OCI-LY7 (cell line): Measurements from ENCODE around the gene ATP6V0B. TPM values are rescaled to one million over a fixed set of nuclear protein-coding genes. Genes with fewer than 3 reads are reported as not detected.

Experiments
- BruUV-seq: library from RNA; stranded (reverse); fragments of 400-500 nt; replicated peaks from 2 replicates; lab custom pipeline; 2021; lab: Mats Ljungman, UMichigan
- CTCF ChIA-PET: fragments of 300-600 bp; sonication (Branson Sonifier 250); formaldehyde crosslinking; loops from one replicate; lab custom pipeline; 2022; ENCODE audit warnings: antibody characterized with exemption; ENCODE audit not compliant: unreplicated experiment; lab: Charles Lee
- POLR2A ChIA-PET: fragments of 300-600 bp; sonication (Branson Sonifier 250); formaldehyde crosslinking; loops from one replicate; lab custom pipeline; 2022; ENCODE audit warnings: antibody characterized with exemption; lab: Charles Lee
- DNase-seq: peaks from one replicate; pipeline ENCODE4 v3.0.0-alpha.2; 2015; ENCODE audit warnings: low spot score
- H2AFZ ChIP-seq: fragments of 200-600 bp; sonication (generic), shearing (Covaris generic); 2 replicates; pipeline ENCODE4 v1.6.1; 2014; ENCODE audit warnings: mild to moderate bottlenecking, antibody characterized with exemption, low read length, moderate library complexity
- H3K27ac ChIP-seq: fragments of 200-600 bp; sonication (generic); 2 replicates; pipeline ENCODE4 v1.5.1; 2014; ENCODE audit warnings: mixed run types, low read depth, mild to moderate bottlenecking, moderate library complexity, low read length, inconsistent platforms; ENCODE audit not compliant: poor library complexity, severe bottlenecking
- H3K36me3 ChIP-seq: fragments of 200-600 bp; sonication (generic); 2 replicates; pipeline ENCODE4 v1.6.1; 2014; ENCODE audit warnings: mild to moderate bottlenecking, antibody characterized with exemption, low read length, moderate library complexity, mixed read lengths; ENCODE audit not compliant: insufficient read depth
- H3K4me1 ChIP-seq: fragments of 200-600 bp; sonication (generic); 2 replicates; pipeline ENCODE4 v1.5.1; 2014; ENCODE audit warnings: mild to moderate bottlenecking, low read length; ENCODE audit not compliant: insufficient read depth, poor library complexity, severe bottlenecking
- H3K4me2 ChIP-seq: fragments of 200-600 bp; sonication (generic); 2 replicates; pipeline ENCODE4 v1.6.1; 2014; ENCODE audit warnings: mild to moderate bottlenecking, low read length
- H3K4me3 ChIP-seq: fragments of 200-600 bp; sonication (generic); 2 replicates; pipeline ENCODE4 v1.5.1; 2014; ENCODE audit warnings: mild to moderate bottlenecking, low read depth, low read length; ENCODE audit not compliant: poor library complexity, severe bottlenecking
- H3K79me2 ChIP-seq: fragments of 200-600 bp; sonication (generic); 2 replicates; pipeline ENCODE4 v1.6.1; 2016; ENCODE audit warnings: low read depth, mild to moderate bottlenecking, low read length, moderate library complexity, mixed read lengths; ENCODE audit not compliant: insufficient read depth
- H3K9me2 ChIP-seq: fragments of 200-600 bp; sonication (generic); 2 replicates; pipeline ENCODE4 v1.6.1; 2016; ENCODE audit warnings: mild to moderate bottlenecking, low read length, mixed read lengths; ENCODE audit not compliant: insufficient read depth
- H3K9me3 ChIP-seq: fragments of 200-600 bp; sonication (generic); 2 replicates; pipeline ENCODE4 v1.6.1; 2014; ENCODE audit warnings: mild to moderate bottlenecking, mixed run types, low read length, mixed read lengths
- H4K20me1 ChIP-seq: fragments of 200-600 bp; sonication (generic); 2 replicates; pipeline ENCODE4 v1.6.1; 2014; ENCODE audit warnings: mild to moderate bottlenecking, antibody characterized with exemption, low read length, moderate library complexity, mixed read lengths; ENCODE audit not compliant: insufficient read depth
- CTCF ChIP-seq: fragments of 200-600 bp; sonication (generic); conservative IDR thresholded peaks from 2 replicates; pipeline ENCODE4 v1.5.1; 2014; ENCODE audit warnings: mild to moderate bottlenecking, antibody characterized with exemption, low read length, moderate library complexity, mixed read lengths
- EZH2phosphoT487 ChIP-seq: fragments of 200-600 bp; sonication (generic); IDR thresholded peaks from 2 replicates; pipeline ENCODE4 v1.6.1; 2018; ENCODE audit warnings: low read depth, borderline replicate concordance, mild to moderate bottlenecking, mixed run types, antibody characterized with exemption, low read length, moderate library complexity, mixed read lengths
- intact Hi-C: fragments of 100-400 bp; cut with micrococcal nuclease; formaldehyde crosslinking; loops from one replicate; pipeline ENCODE4 v1.10.0; 2022; ENCODE audit not compliant: unreplicated experiment
- total RNA-seq, 2 experiments: library from RNA; depleted of rRNA in 1 of 2; stranded (reverse); fragments of >200 nt in 1 of 2; shearing (Covaris generic) in 1 of 2; gene quantifications; 2 replicates each; pipeline ENCODE4 v1.2.3, GENCODE V29; 2014 to 2022

ATP6V0B gene
- total RNA-seq, 2 experiments from 2014 or later = 68.4 to 97.1 TPM

GRCh38 chr1:43938892-43939587 is 35.7 kb upstream of the ATP6V0B start:
- BruUV-seq = no TSS peak
- ChIA-PET CTCF (no interaction called here), POLR2A (interaction anchor here (0.5 to 0.7 kb wide), 2 partner anchors 125 to 291 kb away, joined by 3 to 4 read pairs; no protein-coding TSS in a partner anchor)

GRCh38 chr1:43942411-43942810 is 32.3 kb upstream of the ATP6V0B start:
- TSS peak; percentile 28 for BruUV-seq
- intact Hi-C loops = no loop called here

More at GRCh38 chr1:43938892-43939587, 35.7 kb upstream of the ATP6V0B start:
- H3K4me1 ChIP-seq = no peaks in the 10 kb centered on the region
- no peak overlapping the region for H3K4me2 ChIP-seq
- H4K20me1 ChIP-seq = no peaks in the 10 kb centered on the region
- DNase-seq = no peak
- H3K36me3 ChIP-seq = peaks cover 3% of the 10 kb centered on the region; the same call in 1 of the 2 replicates
- intact Hi-C loops = no loop called here
- no peak overlapping the region for H3K4me3 ChIP-seq
- TF ChIP-seq EZH2phosphoT487 (no peak), CTCF (no peak)
- H3K27ac ChIP-seq = no peak overlapping the region
- no peaks in the 10 kb centered on the region for H3K79me2 ChIP-seq
- H3K9me3 ChIP-seq = no peaks in the 10 kb centered on the region
- H2AFZ ChIP-seq = no peak overlapping the region
- H3K9me2 ChIP-seq = no peaks in the 10 kb centered on the region

More at GRCh38 chr1:43942411-43942810, 32.3 kb upstream of the ATP6V0B start:
- H4K20me1 ChIP-seq = no peaks in the 10 kb centered on the region
- peaks cover 3% of the 10 kb centered on the region; the same call in 1 of the 2 replicates for H3K79me2 ChIP-seq
- H3K9me3 ChIP-seq = no peaks in the 10 kb centered on the region
- peaks cover 12% of the 10 kb centered on the region for H3K4me1 ChIP-seq
- H3K27ac ChIP-seq = no peak overlapping the region
- no peak overlapping the region for H3K4me2 ChIP-seq
- H3K9me2 ChIP-seq = no peaks in the 10 kb centered on the region
- ChIA-PET CTCF (interaction anchor here (0.6 kb wide), 1 partner anchor 184 kb away, joined by 3 read pairs; no protein-coding TSS in a partner anchor), POLR2A (no interaction called here)
- H2AFZ ChIP-seq = no peak overlapping the region
- TF ChIP-seq CTCF (no peak), EZH2phosphoT487 (no peak)
- H3K36me3 ChIP-seq = peaks cover 7% of the 10 kb centered on the region; the same call in 1 of the 2 replicates
- DNase-seq = no peak
- H3K4me3 ChIP-seq = no peak overlapping the region
